Muscle layer of duodenum (tissue), 2 donors: ENCODE data around the gene MFN2.
A peak's percentile ranks its signal among the peaks of the same experiment; 100 is the strongest.

Experiments used
- H3K27ac ChIP-seq: one replicate; pipeline ENCODE4 v1.7.0; 2013; ENCODE audit warnings: mild to moderate bottlenecking, low read length
- H3K27me3 ChIP-seq: one replicate; pipeline ENCODE4 v1.7.0; 2013; ENCODE audit warnings: low read depth, mild to moderate bottlenecking, control low read depth, low read length
- H3K36me3 ChIP-seq, 2 donors: one replicate each; pipeline ENCODE4 v1.7.0; 2013; ENCODE audit warnings: low read length in 2 of 2, control low read depth in 1 of 2, mild to moderate bottlenecking in 1 of 2; ENCODE audit not compliant: insufficient read depth in 2 of 2, control insufficient read depth in 1 of 2
- H3K4me1 ChIP-seq, 2 donors: one replicate each; pipeline ENCODE4 v1.7.0; 2013; ENCODE audit warnings: low read length in 2 of 2, mild to moderate bottlenecking in 2 of 2, control low read depth in 1 of 2, moderate library complexity in 1 of 2; ENCODE audit not compliant: insufficient read depth in 2 of 2, control insufficient read depth in 1 of 2
- H3K4me3 ChIP-seq, 2 donors: one replicate each; pipeline ENCODE4 v1.7.0; 2013; ENCODE audit warnings: low read length in 2 of 2, low read depth in 1 of 2, mild to moderate bottlenecking in 1 of 2
- H3K9me3 ChIP-seq, 2 donors: one replicate each; pipeline ENCODE4 v1.7.0; 2013; ENCODE audit warnings: low read length in 2 of 2, control low read depth in 1 of 2, mild to moderate bottlenecking in 1 of 2; ENCODE audit not compliant: control insufficient read depth in 1 of 2
- donor health status: healthy.

Gene MFN2

GRCh38 chr1:12014141-12014991, 34.1 kb downstream of the MFN2 start:
- Histone ChIP-seq H3K4me3 (no peak overlapping the region), H3K27ac (no peak overlapping the region), H3K27me3 (no peaks in the 10 kb centered on the region), H3K36me3 (peaks cover 28 to 35% of the 10 kb centered on the region in 2 donors), H3K4me1 (no peaks in the 10 kb centered on the region), H3K9me3 (no peaks in the 10 kb centered on the region)

- Histone ChIP-seq H3K4me3 (no peak overlapping the region), H3K36me3 (peaks cover 23 to 28% of the 10 kb centered on the region in 2 donors), H3K27ac (no peak overlapping the region), H3K4me1 (peaks cover 2% of the 10 kb centered on the region in 2 donors), H3K27me3 (no peaks in the 10 kb centered on the region), H3K9me3 (no peaks in the 10 kb centered on the region)
These were observed 34.8 kb downstream of the MFN2 start for GRCh38 chr1:12015001-12015491.

- no peaks in the 10 kb centered on the region for H3K9me3 ChIP-seq
- peaks cover 5 to 7% of the 10 kb centered on the region in 2 donors for H3K4me1 ChIP-seq
- H3K27ac ChIP-seq, result no peak overlapping the region
- H3K36me3 ChIP-seq, result peaks cover 18 to 24% of the 10 kb centered on the region in 2 donors
- no peak overlapping the region for H3K4me3 ChIP-seq
- H3K27me3 ChIP-seq, result no peaks in the 10 kb centered on the region
These were observed 35.3 kb downstream of the MFN2 start for GRCh38 chr1:12015499-12015898.

GRCh38 chr1:12016182-12016581, 35.9 kb downstream of the MFN2 start:
- Histone ChIP-seq H3K27me3 (no peaks in the 10 kb centered on the region), H3K4me3 (no peak overlapping the region), H3K36me3 (peaks cover 14 to 17% of the 10 kb centered on the region in 2 donors), H3K27ac (no peak overlapping the region), H3K4me1 (peaks cover 5 to 10% of the 10 kb centered on the region in 2 donors), H3K9me3 (no peaks in the 10 kb centered on the region)

- H3K4me3 ChIP-seq, result peak overlapping the region; percentile 69 to 83
- H3K36me3 ChIP-seq, result peaks cover 8 to 23% of the 10 kb centered on the region in 2 donors
- H3K4me1 ChIP-seq, result peaks cover 5 to 10% of the 10 kb centered on the region in 2 donors
- no peak overlapping the region for H3K27ac ChIP-seq
- H3K9me3 ChIP-seq, result no peaks in the 10 kb centered on the region
- no peaks in the 10 kb centered on the region for H3K27me3 ChIP-seq
These were observed 39.7 kb downstream of the MFN2 start for GRCh38 chr1:12019858-12020509.

- Histone ChIP-seq H3K9me3 (no peaks in the 10 kb centered on the region), H3K27me3 (no peaks in the 10 kb centered on the region), H3K4me1 (peaks cover 5 to 10% of the 10 kb centered on the region in 2 donors), H3K36me3 (peaks cover 13 to 28% of the 10 kb centered on the region in 2 donors), H3K4me3 (no peak overlapping the region), H3K27ac (no peak overlapping the region)
These were observed 41.4 kb downstream of the MFN2 start for GRCh38 chr1:12021616-12022015.

GRCh38 chr1:12022036-12022435, 41.8 kb downstream of the MFN2 start:
- Histone ChIP-seq H3K4me3 (no peak overlapping the region), H3K27me3 (no peaks in the 10 kb centered on the region), H3K9me3 (no peaks in the 10 kb centered on the region), H3K27ac (no peak overlapping the region), H3K4me1 (peaks cover 5 to 10% of the 10 kb centered on the region in 2 donors), H3K36me3 (peaks cover 14 to 32% of the 10 kb centered on the region in 2 donors)

- Histone ChIP-seq H3K27me3 (no peaks in the 10 kb centered on the region), H3K36me3 (peaks cover 21 to 70% of the 10 kb centered on the region in 2 donors)
These were observed 46.3 kb downstream of the MFN2 start for GRCh38 chr1:12026586-12026985.

GRCh38 chr1:12028248-12028647, 48.0 kb downstream of the MFN2 start:
- Histone ChIP-seq H3K4me3 (no peak overlapping the region), H3K27me3 (no peaks in the 10 kb centered on the region), H3K36me3 (peaks cover 14 to 68% of the 10 kb centered on the region in 2 donors), H3K9me3 (no peaks in the 10 kb centered on the region), H3K4me1 (no peaks in the 10 kb centered on the region), H3K27ac (no peak overlapping the region)

More at GRCh38 chr1:12026586-12026985, 46.3 kb downstream of the MFN2 start:
- Histone ChIP-seq H3K4me1 (no peaks in the 10 kb centered on the region), H3K4me3 (no peak overlapping the region), H3K9me3 (no peaks in the 10 kb centered on the region), H3K27ac (no peak overlapping the region)

GRCh38 chr1:12028957-12029511, 48.8 kb downstream of the MFN2 start:
- no peaks in the 10 kb centered on the region for H3K9me3 ChIP-seq
- H3K27me3 ChIP-seq, result no peaks in the 10 kb centered on the region
- H3K4me3 ChIP-seq, result no peak overlapping the region
- no peaks in the 10 kb centered on the region for H3K4me1 ChIP-seq
- peaks cover 14 to 67% of the 10 kb centered on the region in 2 donors for H3K36me3 ChIP-seq
- H3K27ac ChIP-seq, result no peak overlapping the region

- Histone ChIP-seq H3K4me3 (no peak overlapping the region), H3K36me3 (peaks cover 14 to 59% of the 10 kb centered on the region in 2 donors), H3K9me3 (no peaks in the 10 kb centered on the region)
These were observed 49.6 kb downstream of the MFN2 start for GRCh38 chr1:12029720-12030339.

More at GRCh38 chr1:12029720-12030339, 49.6 kb downstream of the MFN2 start:
- no peak overlapping the region for H3K27ac ChIP-seq
- no peaks in the 10 kb centered on the region for H3K4me1 ChIP-seq
- no peaks in the 10 kb centered on the region for H3K27me3 ChIP-seq
